ENCODE data around the gene TPSG1.
"Not testable (repeated sequence)": the region's sequence is repeated elsewhere in the genome, so short reads cannot be mapped to it uniquely, and the experiment has no call there.

Gene TPSG1

GRCh38 chr16:1240436-1240835, 15.4 kb upstream of the TPSG1 start, which contains the start of gene TPSAB1:
Gene TPSAB1 (plus strand): TSS chr16:1240705. CDS start chr16:1240939, 234 bp downstream.
- not testable (repeated sequence) for H3K9me3 ChIP-seq (replicated peaks; ENCODE audit: insufficient read depth, low read length); H3K4me2 ChIP-seq (ENCODE audit: low read depth, low read length); DNase-seq; H3K4me3 ChIP-seq (ENCODE audit: low read length); H2AFZ ChIP-seq (ENCODE audit: low read length); H3K27ac ChIP-seq (ENCODE audit: low read length); H3K9me2 ChIP-seq (replicated peaks; ENCODE audit: insufficient read depth, low read length); H3K4me1 ChIP-seq (ENCODE audit: low read length); H3K9ac ChIP-seq (ENCODE audit: low read length); H3K36me3 ChIP-seq (replicated peaks; ENCODE audit: insufficient read depth, low read length); H3K79me2 ChIP-seq (ENCODE audit: low read length); H3F3A ChIP-seq (ENCODE audit: insufficient read depth, low read length); H4K20me1 ChIP-seq (ENCODE audit: insufficient read depth, low read length)
- peaks cover 15% of the 10 kb centered on the region for H3K27me3 ChIP-seq (replicated peaks; ENCODE audit: insufficient read depth, low read length)

DNA sequence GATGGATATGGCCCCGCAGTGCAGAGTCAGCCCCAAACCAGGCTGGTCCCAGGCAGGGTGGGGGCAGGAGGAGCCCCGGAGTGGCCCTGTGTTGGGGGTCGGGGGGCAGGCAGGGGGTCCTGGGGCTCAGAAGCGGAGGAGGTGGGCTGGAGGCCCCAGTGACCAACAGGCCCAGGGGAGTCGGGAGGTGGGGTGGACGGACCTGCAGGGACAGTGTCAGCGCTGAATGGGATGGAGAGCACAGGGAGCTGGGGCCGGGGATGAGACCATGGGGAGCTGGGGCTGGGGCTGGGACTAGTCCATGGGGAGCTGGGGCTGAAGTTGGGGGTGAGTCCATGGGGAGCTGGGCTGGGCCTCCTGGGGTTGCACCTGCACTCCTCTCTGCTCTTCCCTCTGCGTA, 14.5 kb upstream of the TPSG1 start:
- H3K79me2 ChIP-seq (ENCODE audit: low read length); H4K20me1 ChIP-seq (ENCODE audit: insufficient read depth, low read length); DNase-seq: not testable (repeated sequence)

GRCh38 chr16:1238909-1239308, 13.8 kb upstream of the TPSG1 start:
- not testable (repeated sequence) for DNase-seq; H4K20me1 ChIP-seq (ENCODE audit: insufficient read depth, low read length); H3K9ac ChIP-seq (ENCODE audit: low read length); H3K79me2 ChIP-seq (ENCODE audit: low read length); H3K4me1 ChIP-seq (ENCODE audit: low read length); H3K27ac ChIP-seq (ENCODE audit: low read length); H3K36me3 ChIP-seq (replicated peaks; ENCODE audit: insufficient read depth, low read length); H3K9me2 ChIP-seq (replicated peaks; ENCODE audit: insufficient read depth, low read length); H3F3A ChIP-seq (ENCODE audit: insufficient read depth, low read length); H3K9me3 ChIP-seq (replicated peaks; ENCODE audit: insufficient read depth, low read length); H3K27me3 ChIP-seq (replicated peaks; ENCODE audit: insufficient read depth, low read length)
- Histone ChIP-seq H3K4me2 (ENCODE audit: low read depth, low read length) (peak overlapping the region; percentile 68; the same call in 1 of the 2 replicates), H2AFZ (ENCODE audit: low read length) (peak overlapping the region; percentile 31; the same call in 1 of the 2 replicates), H3K4me3 (ENCODE audit: low read length) (peak overlapping the region; percentile 60)

More for the DNA sequence above, 14.5 kb upstream of the TPSG1 start:
- not testable (repeated sequence) for H3K4me2 ChIP-seq (ENCODE audit: low read depth, low read length); H3K4me3 ChIP-seq (ENCODE audit: low read length); H3K36me3 ChIP-seq (replicated peaks; ENCODE audit: insufficient read depth, low read length); H3K9me3 ChIP-seq (replicated peaks; ENCODE audit: insufficient read depth, low read length); H3K27me3 ChIP-seq (replicated peaks; ENCODE audit: insufficient read depth, low read length); H3K4me1 ChIP-seq (ENCODE audit: low read length); H3K9me2 ChIP-seq (replicated peaks; ENCODE audit: insufficient read depth, low read length); H3K27ac ChIP-seq (ENCODE audit: low read length); H2AFZ ChIP-seq (ENCODE audit: low read length); H3K9ac ChIP-seq (ENCODE audit: low read length); H3F3A ChIP-seq (ENCODE audit: insufficient read depth, low read length)

DNA sequence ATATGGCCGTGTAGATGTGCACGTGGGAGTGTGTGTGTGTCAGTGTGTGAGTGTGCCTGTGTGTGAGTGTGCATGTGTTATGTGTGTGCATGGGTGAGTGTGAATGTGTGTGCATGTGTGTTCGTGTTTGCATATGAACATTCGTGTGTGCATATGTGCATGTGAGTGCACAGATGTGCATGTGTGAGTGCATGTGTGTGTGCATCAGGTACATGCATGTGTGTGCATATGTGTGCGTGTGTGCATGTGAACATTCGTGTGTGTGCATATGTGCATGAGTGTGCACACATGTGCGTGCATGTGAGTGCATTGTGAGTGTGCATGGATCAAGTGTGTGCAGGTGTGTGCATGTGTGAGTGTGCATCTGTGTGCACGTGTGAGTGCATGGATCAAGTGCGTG, 12.9 kb upstream of the TPSG1 start:
- Histone ChIP-seq H3K27me3 (replicated peaks; ENCODE audit: insufficient read depth, low read length) (peaks cover 5% of the 10 kb centered on the region), H3F3A (ENCODE audit: insufficient read depth, low read length) (no peaks in the 10 kb centered on the region), H3K79me2 (ENCODE audit: low read length) (no peaks in the 10 kb centered on the region), H3K4me1 (ENCODE audit: low read length) (no peaks in the 10 kb centered on the region), H3K4me3 (ENCODE audit: low read length) (no peak overlapping the region), H3K9me2 (replicated peaks; ENCODE audit: insufficient read depth, low read length) (no peaks in the 10 kb centered on the region), H3K9me3 (replicated peaks; ENCODE audit: insufficient read depth, low read length) (no peaks in the 10 kb centered on the region), H3K27ac (ENCODE audit: low read length) (no peak overlapping the region), H3K9ac (ENCODE audit: low read length) (no peak overlapping the region), H4K20me1 (ENCODE audit: insufficient read depth, low read length) (no peaks in the 10 kb centered on the region), H3K4me2 (ENCODE audit: low read depth, low read length) (peak overlapping the region; percentile 68; the same call in 1 of the 2 replicates), H3K36me3 (replicated peaks; ENCODE audit: insufficient read depth, low read length) (no peaks in the 10 kb centered on the region), H2AFZ (ENCODE audit: low read length) (no peak overlapping the region)
- TF ChIP-seq EZH2phosphoT487 (IDR thresholded peaks at IDR 0.05; ENCODE audit: low read length), result no peak
- TF ChIP-seq, protein P1, sequence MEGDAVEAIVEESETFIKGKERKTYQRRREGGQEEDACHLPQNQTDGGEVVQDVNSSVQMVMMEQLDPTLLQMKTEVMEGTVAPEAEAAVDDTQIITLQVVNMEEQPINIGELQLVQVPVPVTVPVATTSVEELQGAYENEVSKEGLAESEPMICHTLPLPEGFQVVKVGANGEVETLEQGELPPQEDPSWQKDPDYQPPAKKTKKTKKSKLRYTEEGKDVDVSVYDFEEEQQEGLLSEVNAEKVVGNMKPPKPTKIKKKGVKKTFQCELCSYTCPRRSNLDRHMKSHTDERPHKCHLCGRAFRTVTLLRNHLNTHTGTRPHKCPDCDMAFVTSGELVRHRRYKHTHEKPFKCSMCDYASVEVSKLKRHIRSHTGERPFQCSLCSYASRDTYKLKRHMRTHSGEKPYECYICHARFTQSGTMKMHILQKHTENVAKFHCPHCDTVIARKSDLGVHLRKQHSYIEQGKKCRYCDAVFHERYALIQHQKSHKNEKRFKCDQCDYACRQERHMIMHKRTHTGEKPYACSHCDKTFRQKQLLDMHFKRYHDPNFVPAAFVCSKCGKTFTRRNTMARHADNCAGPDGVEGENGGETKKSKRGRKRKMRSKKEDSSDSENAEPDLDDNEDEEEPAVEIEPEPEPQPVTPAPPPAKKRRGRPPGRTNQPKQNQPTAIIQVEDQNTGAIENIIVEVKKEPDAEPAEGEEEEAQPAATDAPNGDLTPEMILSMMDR (IDR thresholded peaks at IDR 0.05; ENCODE audit: low read length), result no peak
- no peak for TF ChIP-seq EZH2 (optimal IDR thresholded peaks at IDR 0.05; ENCODE audit: low read depth, low read length)
- no peak for DNase-seq

DNA sequence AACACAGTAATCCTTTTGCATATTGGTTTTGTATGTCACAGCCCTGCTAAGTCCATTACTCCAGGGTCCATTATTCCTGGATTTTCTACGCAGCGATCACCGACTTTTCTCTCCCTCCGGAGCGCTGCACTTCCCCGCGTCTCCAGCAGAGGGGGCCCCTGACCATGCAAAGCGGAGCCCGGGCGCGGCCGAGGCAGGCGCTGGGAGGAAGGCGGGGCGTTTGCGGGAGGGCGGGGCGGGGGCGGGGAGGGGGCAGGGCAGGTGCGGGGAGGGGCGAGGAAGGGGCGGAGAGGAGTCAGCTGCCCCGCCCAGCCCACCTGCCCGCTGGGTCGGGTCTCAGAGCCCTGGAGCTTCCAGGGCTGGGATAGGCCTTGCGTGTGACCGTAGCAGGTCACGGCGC, 11.6 kb upstream of the TPSG1 start:
- not testable (repeated sequence) for H4K20me1 ChIP-seq (ENCODE audit: insufficient read depth, low read length); H3K36me3 ChIP-seq (replicated peaks; ENCODE audit: insufficient read depth, low read length); H3K9me2 ChIP-seq (replicated peaks; ENCODE audit: insufficient read depth, low read length); H2AFZ ChIP-seq (ENCODE audit: low read length); H3K4me1 ChIP-seq (ENCODE audit: low read length); H3K27ac ChIP-seq (ENCODE audit: low read length); H3K4me3 ChIP-seq (ENCODE audit: low read length); H3K27me3 ChIP-seq (replicated peaks; ENCODE audit: insufficient read depth, low read length); H3K79me2 ChIP-seq (ENCODE audit: low read length); H3K9ac ChIP-seq (ENCODE audit: low read length); H3K9me3 ChIP-seq (replicated peaks; ENCODE audit: insufficient read depth, low read length); DNase-seq; H3K4me2 ChIP-seq (ENCODE audit: low read depth, low read length); H3F3A ChIP-seq (ENCODE audit: insufficient read depth, low read length)

- not testable (repeated sequence) for H3K27ac ChIP-seq (ENCODE audit: low read length); H3K4me3 ChIP-seq (ENCODE audit: low read length); H4K20me1 ChIP-seq (ENCODE audit: insufficient read depth, low read length); H3K9me2 ChIP-seq (replicated peaks; ENCODE audit: insufficient read depth, low read length); H3K4me2 ChIP-seq (ENCODE audit: low read depth, low read length); H3K79me2 ChIP-seq (ENCODE audit: low read length); H3K4me1 ChIP-seq (ENCODE audit: low read length); H3K9me3 ChIP-seq (replicated peaks; ENCODE audit: insufficient read depth, low read length); H3F3A ChIP-seq (ENCODE audit: insufficient read depth, low read length); H2AFZ ChIP-seq (ENCODE audit: low read length); H3K27me3 ChIP-seq (replicated peaks; ENCODE audit: insufficient read depth, low read length); DNase-seq; H3K9ac ChIP-seq (ENCODE audit: low read length); H3K36me3 ChIP-seq (replicated peaks; ENCODE audit: insufficient read depth, low read length)
Observed at GRCh38 chr16:1232049-1232748, 7.1 kb upstream of the TPSG1 start.

GRCh38 chr16:1231301-1231700, 6.2 kb upstream of the TPSG1 start:
- H3K27me3 ChIP-seq (replicated peaks; ENCODE audit: insufficient read depth, low read length); H3K79me2 ChIP-seq (ENCODE audit: low read length); DNase-seq; H3K27ac ChIP-seq (ENCODE audit: low read length); H3K9ac ChIP-seq (ENCODE audit: low read length); H3K4me3 ChIP-seq (ENCODE audit: low read length); H4K20me1 ChIP-seq (ENCODE audit: insufficient read depth, low read length); H2AFZ ChIP-seq (ENCODE audit: low read length); H3K4me1 ChIP-seq (ENCODE audit: low read length); H3F3A ChIP-seq (ENCODE audit: insufficient read depth, low read length); H3K9me3 ChIP-seq (replicated peaks; ENCODE audit: insufficient read depth, low read length); H3K36me3 ChIP-seq (replicated peaks; ENCODE audit: insufficient read depth, low read length); H3K4me2 ChIP-seq (ENCODE audit: low read depth, low read length); H3K9me2 ChIP-seq (replicated peaks; ENCODE audit: insufficient read depth, low read length): not testable (repeated sequence)
